CD14-positive monocyte (primary cell): ENCODE data around the gene ADRA2C. TPM values are rescaled to one million over a fixed set of nuclear protein-coding genes. Genes with fewer than 3 reads are reported as not detected.

Experiments
- DNase-seq, 3 donors: peaks; one replicate each; pipeline ENCODE4 v3.0.0-alpha.2; 2011 to 2022
- H2AFZ ChIP-seq: 2 replicates; pipeline ENCODE4 v1.6.0; 2012; ENCODE audit warnings: mild to moderate bottlenecking, low read depth, low read length, inconsistent platforms; ENCODE audit not compliant: insufficient read depth, poor library complexity, severe bottlenecking
- H3K27ac ChIP-seq, 2 donors: 1 replicate in 1 of 2; 2 replicates in 1 of 2; pipeline ENCODE4 v1.5.1; 2012 to 2013; ENCODE audit warnings: low read length in 2 of 2, control low read depth in 1 of 2, inconsistent platforms in 1 of 2, low read depth in 1 of 2, mild to moderate bottlenecking in 1 of 2
- H3K27me3 ChIP-seq, 2 donors: one replicate each; pipeline versions ENCODE4 v1.6.0 to v1.6.1; 2011 to 2013; ENCODE audit warnings: low read length in 2 of 2; ENCODE audit not compliant: control insufficient read depth in 2 of 2, insufficient read depth in 2 of 2
- H3K36me3 ChIP-seq, 2 donors: replicated peaks in 1 of 2; 1 replicate in 1 of 2; 2 replicates in 1 of 2; pipeline versions ENCODE4 v1.5.1 to v1.6.1; 2012 to 2013; ENCODE audit warnings: low read length in 2 of 2, control low read depth in 1 of 2, inconsistent platforms in 1 of 2, mild to moderate bottlenecking in 1 of 2; ENCODE audit not compliant: insufficient read depth in 2 of 2, control insufficient read depth in 1 of 2
- H3K4me1 ChIP-seq, 2 donors: 1 replicate in 1 of 2; 2 replicates in 1 of 2; pipeline versions ENCODE4 v1.5.1 to v1.6.1; 2012 to 2013; ENCODE audit warnings: low read length in 2 of 2, control low read depth in 1 of 2, inconsistent platforms in 1 of 2, mild to moderate bottlenecking in 1 of 2, moderate library complexity in 1 of 2; ENCODE audit not compliant: insufficient read depth in 2 of 2, control insufficient read depth in 1 of 2
- H3K4me2 ChIP-seq: replicated peaks from 2 replicates; pipeline ENCODE3; 2012; ENCODE audit warnings: low read length, moderate library complexity, mild to moderate bottlenecking; ENCODE audit not compliant: poor library complexity, severe bottlenecking; ENCODE audit errors: extremely low read depth
- H3K4me3 ChIP-seq, 3 experiments: fragments of 200-600 bp in 1 of 3; sonication (generic) in 1 of 3; replicated peaks in 1 of 3; 1 replicate in 2 of 3; 2 replicates in 1 of 3; pipeline ENCODE4 v1.5.1; 2011 to 2013; ENCODE audit warnings: low read length in 3 of 3, mild to moderate bottlenecking in 3 of 3, control low read depth in 2 of 3, low read depth in 2 of 3, inconsistent platforms in 1 of 3, moderate library complexity in 1 of 3
- H3K79me2 ChIP-seq: 2 replicates; pipeline ENCODE4 v1.6.0; 2012; ENCODE audit warnings: mild to moderate bottlenecking, control low read depth, inconsistent platforms, low read length, moderate library complexity; ENCODE audit not compliant: insufficient read depth
- H3K9ac ChIP-seq: 2 replicates; pipeline ENCODE4 v1.6.0; 2017; ENCODE audit warnings: low read length, mild to moderate bottlenecking; ENCODE audit not compliant: insufficient read depth, poor library complexity, severe bottlenecking
- H3K9me3 ChIP-seq, 2 donors: replicated peaks in 1 of 2; 1 replicate in 1 of 2; 2 replicates in 1 of 2; pipeline versions ENCODE4 v1.5.1 to v1.6.1; 2012 to 2013; ENCODE audit warnings: low read length in 2 of 2, control low read depth in 1 of 2; ENCODE audit not compliant: control insufficient read depth in 1 of 2, insufficient read depth in 1 of 2
- H4K20me1 ChIP-seq: 2 replicates; pipeline ENCODE4 v1.6.0; 2012; ENCODE audit warnings: mild to moderate bottlenecking, low read length, control low read depth, moderate library complexity; ENCODE audit not compliant: insufficient read depth
- H3K27ac Mint-ChIP-seq, 7 donors: one replicate each; pipeline ENCODE4 v1.8.0; 2020; ENCODE audit warnings: mild to moderate bottlenecking in 7 of 7, mixed read lengths in 7 of 7, moderate library complexity in 6 of 7, inconsistent platforms in 2 of 7
- H3K27me3 Mint-ChIP-seq, 3 donors: one replicate each; pipeline ENCODE4 v1.8.0; 2021 to 2022; ENCODE audit warnings: low read depth in 3 of 3, mild to moderate bottlenecking in 3 of 3, mixed read lengths in 3 of 3, moderate library complexity in 3 of 3, inconsistent platforms in 1 of 3
- H3K36me3 Mint-ChIP-seq, 2 donors: one replicate each; pipeline ENCODE4 v1.8.0; 2020; ENCODE audit warnings: mixed read lengths in 2 of 2, inconsistent platforms in 1 of 2, mild to moderate bottlenecking in 1 of 2
- H3K4me1 Mint-ChIP-seq: one replicate; pipeline ENCODE4 v1.8.0; 2020; ENCODE audit warnings: mild to moderate bottlenecking, mixed read lengths
- H3K4me3 Mint-ChIP-seq, 2 donors: one replicate each; pipeline ENCODE4 v1.8.0; 2020; ENCODE audit warnings: mild to moderate bottlenecking in 2 of 2, mixed read lengths in 2 of 2, moderate library complexity in 1 of 2
- H3K9me3 Mint-ChIP-seq, 7 donors: one replicate each; pipeline ENCODE4 v1.8.0; 2020 to 2022; ENCODE audit warnings: mixed read lengths in 7 of 7, mild to moderate bottlenecking in 6 of 7, moderate library complexity in 6 of 7, inconsistent platforms in 2 of 7
- WGBS: methylation state at CpG from one replicate; pipeline ENCODE4 v1.1.5; 2013; ENCODE audit warnings: missing lambda C conversion rate; ENCODE audit not compliant: insufficient coverage; 5-methylcytosine and 5-hydroxymethylcytosine counted together
- intact Hi-C, 2 donors: fragments of 100-400 bp; cut with micrococcal nuclease; formaldehyde crosslinking; loops; one replicate each; pipeline versions ENCODE4 v1.15.0 to v1.15.1; 2023
- polyA plus RNA-seq, 3 donors: library from polyadenylated mRNA; depleted of rRNA in 1 of 3; unstranded in 2 of 3; stranded (reverse) in 1 of 3; fragments of 300-500 nt in 2 of 3; fragments of >200 nt in 1 of 3; fragmentation: Illumina TruSeq in 2 of 3; gene quantifications; 1 replicate in 2 of 3; 2 replicates in 1 of 3; pipeline ENCODE4 v1.2.3, GENCODE V29; 2012 to 2021
- TF ChIP-seq, protein P1 (sequence below): fragments of 200-600 bp; IDR thresholded peaks from one replicate; pipeline ENCODE4 v1.8.0; 2022; ENCODE audit warnings: antibody characterized with exemption, mild to moderate bottlenecking

The ADRA2C gene
- polyA plus RNA-seq, 3 donors, result not detected

GRCh38 chr4:3787489-3788365 lies 21.5 kb downstream of the ADRA2C start:
- no peak overlapping the region for H3K4me3 ChIP-seq
- H3K27ac Mint-ChIP-seq, result no peak overlapping the region
- no peak overlapping the region for H3K4me3 Mint-ChIP-seq
- no peaks in the 10 kb centered on the region for H4K20me1 ChIP-seq
- no peak overlapping the region for H3K9ac ChIP-seq
- intact Hi-C loops, result no loop called here
- H3K27me3 Mint-ChIP-seq, result peaks cover 3 to 7% (median 4%) of the 10 kb centered on the region in 3 donors
- H3K27ac ChIP-seq, result no peak overlapping the region
- no peak overlapping the region for H3K4me2 ChIP-seq
- 82% methylated on average over 23 of the region's 23 CpGs for WGBS
- TF ChIP-seq, protein P1, sequence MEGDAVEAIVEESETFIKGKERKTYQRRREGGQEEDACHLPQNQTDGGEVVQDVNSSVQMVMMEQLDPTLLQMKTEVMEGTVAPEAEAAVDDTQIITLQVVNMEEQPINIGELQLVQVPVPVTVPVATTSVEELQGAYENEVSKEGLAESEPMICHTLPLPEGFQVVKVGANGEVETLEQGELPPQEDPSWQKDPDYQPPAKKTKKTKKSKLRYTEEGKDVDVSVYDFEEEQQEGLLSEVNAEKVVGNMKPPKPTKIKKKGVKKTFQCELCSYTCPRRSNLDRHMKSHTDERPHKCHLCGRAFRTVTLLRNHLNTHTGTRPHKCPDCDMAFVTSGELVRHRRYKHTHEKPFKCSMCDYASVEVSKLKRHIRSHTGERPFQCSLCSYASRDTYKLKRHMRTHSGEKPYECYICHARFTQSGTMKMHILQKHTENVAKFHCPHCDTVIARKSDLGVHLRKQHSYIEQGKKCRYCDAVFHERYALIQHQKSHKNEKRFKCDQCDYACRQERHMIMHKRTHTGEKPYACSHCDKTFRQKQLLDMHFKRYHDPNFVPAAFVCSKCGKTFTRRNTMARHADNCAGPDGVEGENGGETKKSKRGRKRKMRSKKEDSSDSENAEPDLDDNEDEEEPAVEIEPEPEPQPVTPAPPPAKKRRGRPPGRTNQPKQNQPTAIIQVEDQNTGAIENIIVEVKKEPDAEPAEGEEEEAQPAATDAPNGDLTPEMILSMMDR, result no peak
- no peaks in the 10 kb centered on the region for H3K79me2 ChIP-seq
- H2AFZ ChIP-seq, result no peak overlapping the region
- no peaks in the 10 kb centered on the region for H3K9me3 ChIP-seq
- DNase-seq, result no peak
- no peaks in the 10 kb centered on the region for H3K36me3 Mint-ChIP-seq
- no peaks in the 10 kb centered on the region for H3K4me1 Mint-ChIP-seq
- H3K27me3 ChIP-seq, result no peaks in the 10 kb centered on the region
- peaks cover 0 to 1% (median 0%) of the 10 kb centered on the region in 7 donors for H3K9me3 Mint-ChIP-seq
- no peaks in the 10 kb centered on the region for H3K4me1 ChIP-seq
- no peaks in the 10 kb centered on the region for H3K36me3 ChIP-seq

- Histone ChIP-seq H3K9me3 (peaks cover 0 to 2% of the 10 kb centered on the region in 2 donors), H3K4me3 (no peak overlapping the region), H3K9ac (no peak overlapping the region), H3K79me2 (no peaks in the 10 kb centered on the region), H3K27ac (no peak overlapping the region), H3K36me3 (no peaks in the 10 kb centered on the region), H3K27me3 (no peaks in the 10 kb centered on the region), H3K4me1 (no peaks in the 10 kb centered on the region), H2AFZ (no peak overlapping the region), H3K4me2 (no peak overlapping the region), H4K20me1 (no peaks in the 10 kb centered on the region)
- DNase-seq, result no peak
- H3K4me3 Mint-ChIP-seq, result no peak overlapping the region
- TF ChIP-seq, protein P1, result no peak
- no peaks in the 10 kb centered on the region for H3K4me1 Mint-ChIP-seq
- H3K36me3 Mint-ChIP-seq, result no peaks in the 10 kb centered on the region
- 85% methylated on average over 13 of the region's 13 CpGs for WGBS
- intact Hi-C loops, result no loop called here
- H3K27me3 Mint-ChIP-seq, result peaks cover 3 to 7% (median 4%) of the 10 kb centered on the region in 3 donors
- peaks cover 0 to 3% (median 1%) of the 10 kb centered on the region in 7 donors for H3K9me3 Mint-ChIP-seq
- no peak overlapping the region for H3K27ac Mint-ChIP-seq
These were observed 22.1 kb downstream of the ADRA2C start for GRCh38 chr4:3788366-3788660.
